LNCaP clone FGC (cell line): ENCODE measurements around the gene CACNA2D3.

Source experiments
- DNase-seq: peaks from one replicate; pipeline ENCODE4 v3.0.0-alpha.2; 2011; ENCODE audit warnings: low read depth
- H3K4me3 ChIP-seq: 2 replicates; pipeline ENCODE4 v1.5.1; 2011; ENCODE audit warnings: mild to moderate bottlenecking, low read depth, low read length, control low read depth
- CTCF ChIP-seq: IDR thresholded peaks from 2 replicates; pipeline ENCODE4 v1.5.1; 2012; ENCODE audit warnings: mild to moderate bottlenecking; ENCODE audit not compliant: control insufficient read depth, insufficient read depth; ENCODE audit errors: extremely low read depth

The CACNA2D3 gene

DNA sequence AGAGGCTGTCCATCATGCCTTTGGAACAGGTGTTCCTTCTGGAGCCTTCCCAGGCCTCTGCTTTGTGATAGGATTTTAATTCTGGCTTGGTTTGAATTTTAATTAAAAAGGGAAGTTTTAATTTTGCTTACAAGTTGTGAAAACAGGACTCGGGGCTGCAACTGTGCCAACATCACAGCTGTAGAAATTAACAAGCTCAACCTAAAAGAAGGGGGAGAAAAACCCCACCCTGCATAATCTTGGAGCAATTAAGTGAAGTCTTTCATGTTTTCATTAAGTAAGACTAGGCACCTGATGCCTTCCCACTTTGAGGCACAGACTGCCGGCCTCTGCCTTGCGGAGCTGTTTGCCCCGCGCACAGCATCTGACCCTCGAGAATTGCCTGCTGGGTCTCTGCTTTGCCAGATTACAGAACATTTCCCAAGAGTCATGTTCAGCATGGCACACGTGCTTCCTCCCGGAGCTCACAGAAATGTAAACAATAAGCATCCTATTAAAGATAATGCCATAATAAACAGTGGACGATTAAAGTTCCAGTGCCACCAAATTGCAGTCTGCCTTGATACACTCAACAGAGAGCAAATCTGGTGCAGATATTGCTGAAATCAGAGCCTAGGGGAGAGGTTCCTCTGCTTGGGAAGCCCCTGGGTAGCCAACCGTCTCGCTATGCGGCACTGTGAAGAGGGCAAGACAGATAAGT, 441.3 kb downstream of the CACNA2D3 start:
- DNase-seq = peak; percentile 54
- no peak overlapping the region for H3K4me3 ChIP-seq
- no peak for TF ChIP-seq CTCF

DNA sequence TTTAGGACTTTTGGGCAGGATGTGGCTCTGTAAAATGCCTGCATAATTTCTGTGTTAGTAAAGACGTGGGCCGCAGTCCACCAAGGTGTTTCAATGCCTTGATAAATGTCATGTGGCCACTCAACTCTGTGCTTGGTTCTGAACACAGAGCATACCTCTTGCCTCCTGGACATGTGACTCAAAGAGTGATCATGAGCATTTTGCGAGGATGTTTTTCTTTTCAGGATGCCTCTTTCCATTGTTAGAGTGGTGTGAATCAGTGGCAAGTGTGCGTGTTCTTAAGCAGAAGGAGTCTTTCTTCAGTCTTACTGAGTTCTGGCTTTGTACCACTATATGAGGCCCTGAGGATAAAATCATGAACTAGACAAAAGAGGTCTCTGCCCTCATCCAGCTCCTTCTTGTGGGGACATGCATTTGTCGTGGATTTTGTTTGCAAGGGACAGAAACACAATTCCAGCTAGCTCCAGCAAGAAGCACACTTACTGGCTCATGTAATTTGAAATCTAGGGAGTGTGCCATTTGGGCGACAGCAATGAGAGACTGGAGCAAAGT, 442.1 kb downstream of the CACNA2D3 start:
- DNase-seq = no peak
- TF ChIP-seq CTCF = no peak

GRCh38 chr3:54565956-54566355, 443.6 kb downstream of the CACNA2D3 start:
- no peak for DNase-seq
- no peak overlapping the region for H3K4me3 ChIP-seq
- no peak for TF ChIP-seq CTCF

More for the DNA sequence above, 442.1 kb downstream of the CACNA2D3 start:
- H3K4me3 ChIP-seq = no peak overlapping the region

DNA sequence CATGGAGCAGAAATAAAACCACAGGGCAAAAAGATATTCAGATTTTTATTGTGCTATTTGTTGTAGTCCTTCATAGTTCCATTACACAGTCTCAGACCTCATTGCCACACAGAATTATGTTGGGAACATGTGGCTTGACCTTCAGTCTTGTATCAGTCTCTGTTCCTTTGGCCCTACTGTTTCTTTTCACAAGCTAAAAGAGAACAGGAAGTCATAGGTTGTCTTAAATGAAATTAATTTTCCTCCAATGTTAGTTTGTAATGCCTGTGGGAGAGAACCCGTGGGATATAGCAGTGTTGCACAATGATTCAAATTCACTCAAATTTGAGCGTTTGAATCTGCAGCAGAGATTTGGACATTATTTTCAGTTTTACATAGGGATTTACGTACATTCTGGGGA, 445.6 kb downstream of the CACNA2D3 start:
- no peak overlapping the region for H3K4me3 ChIP-seq
- DNase-seq = no peak
- TF ChIP-seq CTCF = no peak

- TF ChIP-seq CTCF = no peak
- no peak for DNase-seq
These were observed 447.7 kb downstream of the CACNA2D3 start for GRCh38 chr3:54570008-54570407.

GRCh38 chr3:54572197-54572895, 450.0 kb downstream of the CACNA2D3 start:
- no peak for DNase-seq
- TF ChIP-seq CTCF = no peak
- H3K4me3 ChIP-seq = no peak overlapping the region

More at GRCh38 chr3:54570008-54570407, 447.7 kb downstream of the CACNA2D3 start:
- H3K4me3 ChIP-seq = no peak overlapping the region
